Neural cell (in vitro differentiated cells): ENCODE results near the gene CLDN24. TPM values are rescaled to one million over a fixed set of nuclear protein-coding genes. Genes with fewer than 3 reads are reported as not detected.

Experiments used
- H2AFZ ChIP-seq: fragments of 200-600, 300-800 bp; sonication (generic), shearing (Covaris generic); 2 replicates; pipeline ENCODE4 v1.6.0; 2014; ENCODE audit warnings: low read depth, mild to moderate bottlenecking, antibody characterized with exemption, low read length, moderate library complexity
- H3F3A ChIP-seq: fragments of 200-600 bp; shearing (Covaris generic); 2 replicates; pipeline ENCODE4 v1.6.1; 2016; ENCODE audit warnings: mild to moderate bottlenecking, moderate library complexity, mixed read lengths, antibody characterized with exemption, low read length; ENCODE audit not compliant: insufficient read depth, poor library complexity, severe bottlenecking
- H3K27ac ChIP-seq: fragments of 200-600, 300-800 bp; sonication (generic), shearing (Covaris generic); 2 replicates; pipeline ENCODE4 v1.5.1; 2014; ENCODE audit warnings: mild to moderate bottlenecking, low read length, moderate library complexity
- H3K27me3 ChIP-seq: fragments of 300-800, 200-600 bp; sonication (generic), shearing (Covaris generic); 2 replicates; pipeline ENCODE4 v1.6.0; 2014; ENCODE audit warnings: mild to moderate bottlenecking, low read depth, low read length, moderate library complexity; ENCODE audit not compliant: insufficient read depth
- H3K36me3 ChIP-seq: fragments of 300-800, 200-600 bp; sonication (generic), shearing (Covaris generic); 2 replicates; pipeline ENCODE4 v1.5.1; 2014; ENCODE audit warnings: mild to moderate bottlenecking, antibody characterized with exemption, low read length, moderate library complexity; ENCODE audit not compliant: insufficient read depth
- H3K4me2 ChIP-seq: fragments of 300-800, 200-600 bp; sonication (generic), shearing (Covaris generic); 2 replicates; pipeline ENCODE4 v1.6.0; 2014; ENCODE audit warnings: mild to moderate bottlenecking, low read length
- H3K4me3 ChIP-seq: fragments of 300-800, 200-600 bp; sonication (generic), shearing (Covaris generic); 2 replicates; pipeline ENCODE4 v1.5.1; 2014; ENCODE audit warnings: mild to moderate bottlenecking, low read length, moderate library complexity
- H3K79me2 ChIP-seq: fragments of 200-600 bp; shearing (Covaris generic); replicated peaks from 2 replicates; pipeline ENCODE4 v1.6.0; 2014; ENCODE audit warnings: mild to moderate bottlenecking, low read length, moderate library complexity; ENCODE audit not compliant: insufficient read depth
- H3K9ac ChIP-seq: fragments of 300-800, 200-600 bp; sonication (generic), shearing (Covaris generic); 2 replicates; pipeline ENCODE4 v1.6.1; 2016; ENCODE audit warnings: mild to moderate bottlenecking, low read length, mixed read lengths
- H3K9me2 ChIP-seq: fragments of 200-600 bp; shearing (Covaris generic); 2 replicates; pipeline ENCODE4 v1.6.1; 2016; ENCODE audit warnings: mild to moderate bottlenecking, low read length, mixed read lengths; ENCODE audit not compliant: insufficient read depth
- H3K9me3 ChIP-seq: fragments of 200-600, 300-800 bp; sonication (generic), shearing (Covaris generic); 2 replicates; pipeline ENCODE4 v1.6.1; 2016; ENCODE audit warnings: mild to moderate bottlenecking, mixed run types, low read length, moderate library complexity, mixed read lengths
- H4K20me1 ChIP-seq: fragments of 200-600 bp; shearing (Covaris generic); 2 replicates; pipeline ENCODE4 v1.6.1; 2016; ENCODE audit warnings: mild to moderate bottlenecking, mixed run types; ENCODE audit not compliant: insufficient read depth
- EP300 ChIP-seq: fragments of 450-650 bp; conservative IDR thresholded peaks from 2 replicates; pipeline ENCODE4 v1.6.1; 2014; ENCODE audit warnings: antibody characterized with exemption, mild to moderate bottlenecking, moderate library complexity; ENCODE audit not compliant: poor library complexity, severe bottlenecking
- EZH2 ChIP-seq: fragments of 200-600, 300-800 bp; shearing (Covaris generic), sonication (generic); IDR thresholded peaks from 2 replicates; pipeline ENCODE4 v1.6.1; 2014; ENCODE audit warnings: antibody characterized with exemption, low read length, borderline replicate concordance, mild to moderate bottlenecking; ENCODE audit not compliant: insufficient read depth, poor library complexity, severe bottlenecking
- MXI1 ChIP-seq: fragments of 450-650 bp; conservative IDR thresholded peaks from 2 replicates; pipeline ENCODE4 v1.6.1; 2014; ENCODE audit warnings: antibody characterized with exemption, mild to moderate bottlenecking; ENCODE audit not compliant: poor library complexity, severe bottlenecking
- POLR2AphosphoS5 ChIP-seq: IDR thresholded peaks from 2 replicates; pipeline ENCODE4 v1.6.1; 2012
- RAD21 ChIP-seq: fragments of 450-650 bp; conservative IDR thresholded peaks from 2 replicates; pipeline ENCODE4 v1.6.1; 2014; ENCODE audit warnings: antibody characterized with exemption, mild to moderate bottlenecking, moderate library complexity
- REST ChIP-seq: IDR thresholded peaks from 2 replicates; pipeline ENCODE4 v1.6.1; 2012; ENCODE audit warnings: borderline replicate concordance
- SMC3 ChIP-seq: fragments of 450-650 bp; conservative IDR thresholded peaks from 2 replicates; pipeline ENCODE4 v1.6.1; 2014; ENCODE audit warnings: antibody characterized with exemption, mild to moderate bottlenecking, moderate library complexity; ENCODE audit not compliant: poor library complexity
- TAF1 ChIP-seq: IDR thresholded peaks from 2 replicates; pipeline ENCODE4 v1.6.1; 2012; ENCODE audit warnings: low read depth
- polyA plus RNA-seq: library from polyadenylated mRNA; depleted of rRNA; stranded (reverse); fragments of >200 nt; gene quantifications from 2 replicates; pipeline ENCODE4 v1.2.3, GENCODE V29; 2014
- TF ChIP-seq, protein P1 (sequence below): fragments of 450-650 bp; IDR thresholded peaks from 2 replicates; pipeline ENCODE4 v1.5.1; 2014; ENCODE audit warnings: antibody characterized with exemption, mild to moderate bottlenecking, moderate library complexity; ENCODE audit not compliant: poor library complexity, severe bottlenecking

CLDN24 gene
- polyA plus RNA-seq, 1 donor from 2014 or later, result not detected

- no peak overlapping the region for H3K4me2 ChIP-seq
- no peak overlapping the region for H3K4me3 ChIP-seq
- no peaks in the 10 kb centered on the region for H3K36me3 ChIP-seq
- H3K9me3 ChIP-seq, result no peaks in the 10 kb centered on the region
- TF ChIP-seq, protein P1, sequence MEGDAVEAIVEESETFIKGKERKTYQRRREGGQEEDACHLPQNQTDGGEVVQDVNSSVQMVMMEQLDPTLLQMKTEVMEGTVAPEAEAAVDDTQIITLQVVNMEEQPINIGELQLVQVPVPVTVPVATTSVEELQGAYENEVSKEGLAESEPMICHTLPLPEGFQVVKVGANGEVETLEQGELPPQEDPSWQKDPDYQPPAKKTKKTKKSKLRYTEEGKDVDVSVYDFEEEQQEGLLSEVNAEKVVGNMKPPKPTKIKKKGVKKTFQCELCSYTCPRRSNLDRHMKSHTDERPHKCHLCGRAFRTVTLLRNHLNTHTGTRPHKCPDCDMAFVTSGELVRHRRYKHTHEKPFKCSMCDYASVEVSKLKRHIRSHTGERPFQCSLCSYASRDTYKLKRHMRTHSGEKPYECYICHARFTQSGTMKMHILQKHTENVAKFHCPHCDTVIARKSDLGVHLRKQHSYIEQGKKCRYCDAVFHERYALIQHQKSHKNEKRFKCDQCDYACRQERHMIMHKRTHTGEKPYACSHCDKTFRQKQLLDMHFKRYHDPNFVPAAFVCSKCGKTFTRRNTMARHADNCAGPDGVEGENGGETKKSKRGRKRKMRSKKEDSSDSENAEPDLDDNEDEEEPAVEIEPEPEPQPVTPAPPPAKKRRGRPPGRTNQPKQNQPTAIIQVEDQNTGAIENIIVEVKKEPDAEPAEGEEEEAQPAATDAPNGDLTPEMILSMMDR, result no peak
- no peak for TF ChIP-seq SMC3
- TF ChIP-seq EP300, result no peak
- no peak for TF ChIP-seq TAF1
- no peak for TF ChIP-seq RAD21
- TF ChIP-seq MXI1, result no peak
- no peak for TF ChIP-seq POLR2AphosphoS5
- TF ChIP-seq REST, result no peak
- TF ChIP-seq EZH2, result no peak
- no peaks in the 10 kb centered on the region for H3K9me2 ChIP-seq
- H3K9ac ChIP-seq, result no peak overlapping the region
- H3K27me3 ChIP-seq, result no peaks in the 10 kb centered on the region
- H4K20me1 ChIP-seq, result no peaks in the 10 kb centered on the region
- H2AFZ ChIP-seq, result no peak overlapping the region
- H3K79me2 ChIP-seq, result no peaks in the 10 kb centered on the region
- H3F3A ChIP-seq, result no peaks in the 10 kb centered on the region
- H3K27ac ChIP-seq, result no peak overlapping the region
These were observed 710 bp downstream of the CLDN24 start for GRCh38 chr4:183321516-183321915.

DNA sequence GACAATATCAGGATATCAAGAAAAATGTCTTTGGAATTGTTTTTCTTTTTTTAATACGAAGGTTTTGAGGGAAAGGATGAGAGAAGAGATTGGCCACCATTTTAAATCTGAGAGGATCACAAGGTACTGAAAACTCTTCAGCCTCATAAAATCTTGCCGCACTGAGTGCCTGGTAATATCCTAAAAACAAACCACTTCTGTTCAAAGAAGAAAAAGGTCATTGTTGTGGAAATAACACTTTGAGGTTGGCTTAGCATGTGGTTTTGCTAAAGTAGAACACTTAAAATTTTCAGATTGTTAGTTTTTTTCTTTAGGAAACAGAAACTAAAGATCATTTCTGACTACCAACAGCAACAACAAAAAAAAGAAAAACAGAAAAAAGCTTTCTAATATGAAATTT is 1.1 kb downstream of the CLDN24 start:
- H3K4me3 ChIP-seq, result no peak overlapping the region
- no peaks in the 10 kb centered on the region for H3K9me2 ChIP-seq
- no peaks in the 10 kb centered on the region for H3F3A ChIP-seq
- H3K4me2 ChIP-seq, result no peak overlapping the region
- no peaks in the 10 kb centered on the region for H3K79me2 ChIP-seq
- H3K36me3 ChIP-seq, result no peaks in the 10 kb centered on the region
- H3K27me3 ChIP-seq, result no peaks in the 10 kb centered on the region
- no peaks in the 10 kb centered on the region for H3K9me3 ChIP-seq
- no peak overlapping the region for H3K9ac ChIP-seq
- H2AFZ ChIP-seq, result no peak overlapping the region
- TF ChIP-seq TAF1 (no peak), SMC3 (no peak), EZH2 (no peak), EP300 (no peak), MXI1 (no peak), POLR2AphosphoS5 (no peak), RAD21 (no peak), REST (no peak)
- TF ChIP-seq, protein P1, result no peak
- no peaks in the 10 kb centered on the region for H4K20me1 ChIP-seq
- H3K27ac ChIP-seq, result no peak overlapping the region
